Thyroid gland (tissue), 4 donors: ENCODE results near the gene DVL3.

ENCODE experiments used
- CTCF ChIP-seq, 6 experiments: fragments of 200-600 bp in 3 of 6; fragments of 450-650 bp in 3 of 6; sonication (generic) in 3 of 6; IDR thresholded peaks; one replicate each; pipeline ENCODE4 v1.5.1; 2016 to 2019; ENCODE audit warnings: antibody characterized with exemption in 6 of 6, mild to moderate bottlenecking in 2 of 6, inconsistent platforms in 1 of 6, moderate library complexity in 1 of 6
- POLR2A ChIP-seq, 2 donors: fragments of 450-650 bp; IDR thresholded peaks; one replicate each; pipeline ENCODE4 v1.6.1; 2017; ENCODE audit warnings: antibody characterized with exemption in 2 of 2, mild to moderate bottlenecking in 2 of 2, moderate library complexity in 1 of 2

- TF ChIP-seq CTCF (IDR thresholded peaks at IDR 0.05) (no peak), POLR2A (IDR thresholded peaks at IDR 0.05) (no peak)
These were observed 32.9 kb downstream of the DVL3 start for GRCh38 chr3:184188080-184188479.
